CD4-positive, alpha-beta memory T cell (primary cell): ENCODE results near the gene P3H2. TPM values are rescaled to one million over a fixed set of nuclear protein-coding genes. Genes with fewer than 3 reads are reported as not detected.

Experiments used
- polyA plus RNA-seq, 2 donors: library from polyadenylated mRNA; unstranded; fragments of 300-500 nt; fragmentation: Illumina TruSeq; gene quantifications; one replicate each; pipeline ENCODE4 v1.2.3, GENCODE V29; 2021
- total RNA-seq, 2 experiments: library from RNA; stranded (reverse); gene quantifications; one replicate each; pipeline ENCODE4 v1.2.3, GENCODE V29; 2021

P3H2 gene
- total and polyA plus RNA-seq, 4 experiments from 2014 or later = not detected

Other genes with a start within 250 kb of the P3H2 start
- gene CLDN1, start 201.5 kb upstream of the P3H2 start, total RNA-seq = not detected
- not detected for gene CLDN1, start 201.5 kb upstream of the P3H2 start, polyA plus RNA-seq